Measurements from ENCODE around the gene MAIP1. TPM values are rescaled to one million over a fixed set of nuclear protein-coding genes. Genes with fewer than 3 reads are reported as not detected.

Gene MAIP1
- total RNA-seq, 1 donor from 2014 or later, result 11.7 TPM

DNA sequence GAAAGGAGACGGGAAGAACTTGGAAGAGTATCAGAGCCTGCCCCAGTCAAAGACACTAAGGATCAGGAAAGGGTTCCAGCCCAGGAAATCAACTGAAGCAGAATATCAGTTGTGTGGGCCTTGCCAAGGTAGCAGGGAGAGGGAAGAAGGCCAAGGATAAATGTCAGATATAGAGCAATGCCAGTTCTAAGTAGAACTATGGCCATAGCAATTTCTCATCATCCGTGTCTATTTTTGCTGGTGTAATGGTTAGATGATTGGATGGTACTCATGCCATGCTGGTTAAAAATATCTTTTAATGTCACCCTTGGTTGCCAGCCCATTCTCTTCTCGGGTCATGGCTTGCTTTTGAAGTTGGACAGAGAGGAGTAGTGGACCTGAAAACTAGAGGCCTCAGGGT lies 41.9 kb downstream of the MAIP1 start:
- Histone ChIP-seq H3K9me3 (no peaks in the 10 kb centered on the region), H3K27ac (no peak overlapping the region), H3K4me3 (no peak overlapping the region), H3K4me1 (no peaks in the 10 kb centered on the region), H3K36me3 (no peaks in the 10 kb centered on the region), H3K27me3 (no peaks in the 10 kb centered on the region)
- DNase-seq (ENCODE audit: low spot score in 2 of 2), result no peak
- intact Hi-C loops (cut with DNase I), result no loop called here
- TF ChIP-seq, protein P1, sequence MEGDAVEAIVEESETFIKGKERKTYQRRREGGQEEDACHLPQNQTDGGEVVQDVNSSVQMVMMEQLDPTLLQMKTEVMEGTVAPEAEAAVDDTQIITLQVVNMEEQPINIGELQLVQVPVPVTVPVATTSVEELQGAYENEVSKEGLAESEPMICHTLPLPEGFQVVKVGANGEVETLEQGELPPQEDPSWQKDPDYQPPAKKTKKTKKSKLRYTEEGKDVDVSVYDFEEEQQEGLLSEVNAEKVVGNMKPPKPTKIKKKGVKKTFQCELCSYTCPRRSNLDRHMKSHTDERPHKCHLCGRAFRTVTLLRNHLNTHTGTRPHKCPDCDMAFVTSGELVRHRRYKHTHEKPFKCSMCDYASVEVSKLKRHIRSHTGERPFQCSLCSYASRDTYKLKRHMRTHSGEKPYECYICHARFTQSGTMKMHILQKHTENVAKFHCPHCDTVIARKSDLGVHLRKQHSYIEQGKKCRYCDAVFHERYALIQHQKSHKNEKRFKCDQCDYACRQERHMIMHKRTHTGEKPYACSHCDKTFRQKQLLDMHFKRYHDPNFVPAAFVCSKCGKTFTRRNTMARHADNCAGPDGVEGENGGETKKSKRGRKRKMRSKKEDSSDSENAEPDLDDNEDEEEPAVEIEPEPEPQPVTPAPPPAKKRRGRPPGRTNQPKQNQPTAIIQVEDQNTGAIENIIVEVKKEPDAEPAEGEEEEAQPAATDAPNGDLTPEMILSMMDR (IDR thresholded peaks at IDR 0.05), result no peak

DNA sequence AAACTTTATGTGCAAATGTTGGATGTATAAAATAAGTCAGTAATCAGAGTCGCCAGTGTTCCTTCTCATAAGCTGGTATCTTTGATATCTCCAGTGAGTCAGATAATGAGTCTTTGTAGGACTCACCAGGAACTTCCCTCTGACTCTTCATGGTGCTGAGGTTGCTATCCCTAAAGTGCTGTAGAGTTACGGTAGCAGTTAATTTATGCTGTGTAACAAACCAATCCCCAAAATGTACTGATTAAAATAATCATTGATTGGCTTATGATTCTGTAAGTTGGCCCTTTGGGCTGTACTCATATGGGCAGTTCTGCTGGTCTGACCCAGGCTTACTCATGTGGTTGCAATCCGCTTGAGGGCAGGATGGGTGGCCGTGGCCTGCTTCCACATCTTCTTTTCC lies 43.8 kb downstream of the MAIP1 start:
- no peak overlapping the region for H3K4me3 ChIP-seq

DNA sequence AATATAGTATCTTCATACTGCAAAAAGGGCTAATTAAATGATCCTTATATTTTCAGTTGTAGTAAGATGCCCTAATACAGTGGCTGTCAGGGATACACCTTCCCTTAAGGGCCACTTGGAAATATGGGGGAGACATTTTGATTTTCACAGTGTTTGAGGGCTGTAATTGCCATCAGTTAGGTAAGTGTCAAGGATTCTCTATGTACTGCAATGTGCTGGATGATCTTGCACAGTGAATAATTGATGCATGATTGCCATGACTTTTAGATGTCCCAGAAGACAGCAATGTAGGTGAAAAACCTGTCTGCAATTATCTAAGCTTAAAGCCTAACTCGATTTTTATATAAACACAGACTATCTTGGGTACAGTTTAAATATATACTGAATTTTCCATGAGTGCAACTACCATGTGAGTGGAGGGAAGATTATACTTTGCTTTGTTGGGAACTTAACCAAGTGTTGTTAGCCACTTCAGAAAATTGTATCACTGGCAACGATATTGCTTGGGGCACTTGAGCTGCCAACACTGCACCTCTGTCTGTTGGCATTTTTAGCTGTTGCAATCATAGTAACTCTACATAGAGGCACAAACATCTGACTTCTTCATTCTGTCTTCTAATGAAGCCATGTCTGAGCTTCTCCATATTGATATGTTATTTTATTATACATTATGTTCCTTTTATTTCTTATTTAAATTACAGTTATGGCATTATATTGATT lies 45.2 kb downstream of the MAIP1 start:
- Histone ChIP-seq H3K4me1 (no peaks in the 10 kb centered on the region), H3K36me3 (no peaks in the 10 kb centered on the region), H3K27ac (no peak overlapping the region), H3K4me3 (no peak overlapping the region), H3K27me3 (no peaks in the 10 kb centered on the region), H3K9me3 (peaks cover 0 to 4% of the 10 kb centered on the region in 2 donors)
- intact Hi-C loops (cut with DNase I), result no loop called here
- TF ChIP-seq, protein P1 (IDR thresholded peaks at IDR 0.05), result no peak
- DNase-seq (ENCODE audit: low spot score in 2 of 2), result no peak

More for the DNA sequence above, 43.8 kb downstream of the MAIP1 start:
- Histone ChIP-seq H3K27ac (no peak overlapping the region), H3K9me3 (no peaks in the 10 kb centered on the region), H3K4me1 (no peaks in the 10 kb centered on the region), H3K36me3 (no peaks in the 10 kb centered on the region), H3K27me3 (no peaks in the 10 kb centered on the region)
- no peak for DNase-seq (ENCODE audit: low spot score in 2 of 2)
- intact Hi-C loops (cut with DNase I), result no loop called here
- TF ChIP-seq, protein P1 (IDR thresholded peaks at IDR 0.05), result no peak

DNA sequence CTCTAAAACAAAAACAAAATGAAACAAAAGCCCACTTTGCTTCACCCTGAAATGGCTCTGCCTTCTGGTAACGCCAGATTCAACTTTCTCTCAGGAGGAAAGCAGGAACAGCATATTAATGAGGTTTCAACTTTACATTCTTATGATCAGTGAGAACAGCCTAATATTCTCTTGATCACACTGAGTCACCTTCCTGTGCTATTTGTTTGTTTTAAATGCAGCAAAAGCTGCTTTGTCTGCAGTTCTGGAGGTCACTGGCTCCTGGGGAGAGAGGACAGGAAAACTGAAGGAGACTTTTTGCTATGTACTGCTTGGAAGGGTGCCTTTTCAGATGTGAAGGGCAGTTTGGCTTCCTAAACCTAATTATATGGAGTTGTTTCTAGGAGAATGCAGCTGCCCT lies 48.1 kb downstream of the MAIP1 start:
- TF ChIP-seq, protein P1 (IDR thresholded peaks at IDR 0.05), result no peak
- Histone ChIP-seq H3K4me1 (no peaks in the 10 kb centered on the region), H3K9me3 (peaks cover 0 to 7% of the 10 kb centered on the region in 2 donors), H3K36me3 (no peaks in the 10 kb centered on the region), H3K27ac (no peak overlapping the region), H3K27me3 (no peaks in the 10 kb centered on the region), H3K4me3 (no peak overlapping the region)
- intact Hi-C loops (cut with DNase I), result no loop called here
- DNase-seq (ENCODE audit: low spot score in 2 of 2), result no peak

DNA sequence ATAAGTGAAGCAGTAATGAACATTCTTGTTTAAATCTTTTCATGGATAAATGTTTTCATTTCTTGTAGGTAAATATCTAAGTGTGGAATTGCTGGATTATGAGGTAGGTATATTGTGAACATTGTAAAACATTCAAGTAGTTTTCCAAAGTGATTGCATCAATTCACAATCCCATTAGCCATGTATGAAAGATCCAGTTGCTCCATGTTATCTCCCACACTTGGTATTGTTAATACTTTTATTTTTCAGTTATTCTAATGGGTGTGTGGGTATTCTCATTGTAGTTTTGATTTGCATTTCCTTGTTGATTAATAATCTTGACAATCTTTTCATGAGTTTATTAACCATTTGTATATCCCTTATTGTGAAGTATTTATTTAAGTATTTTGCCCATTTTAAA lies 50.3 kb downstream of the MAIP1 start:
- no peaks in the 10 kb centered on the region for H3K36me3 ChIP-seq
- TF ChIP-seq, protein P1 (IDR thresholded peaks at IDR 0.05), result no peak
- H3K9me3 ChIP-seq, result peaks cover 0 to 7% of the 10 kb centered on the region in 2 donors
- H3K4me3 ChIP-seq, result no peak overlapping the region
- no peaks in the 10 kb centered on the region for H3K27me3 ChIP-seq
- H3K27ac ChIP-seq, result no peak overlapping the region
- no peaks in the 10 kb centered on the region for H3K4me1 ChIP-seq
- intact Hi-C loops (cut with DNase I), result no loop called here
- DNase-seq (ENCODE audit: low spot score in 2 of 2), result no peak

Measured in ascending aorta (tissue), 2 donors.